RWPE2 (cell line): ENCODE results near the gene PCDHGA3.
"Not testable (repeated sequence)": the region's sequence is repeated elsewhere in the genome, so short reads cannot be mapped to it uniquely, and the experiment has no call there.

Experiments used
- ATAC-seq: fragments of 200-7000 bp; cut with Tn5 transposase; 3 replicates; pipeline ENCODE4 v1.9.1; 2021; ENCODE audit warnings: low read depth
- DNase-seq: peaks from one replicate; pipeline ENCODE4 v3.0.0-alpha.2; 2020; ENCODE audit warnings: low spot score
- H3K27ac ChIP-seq: fragments of 450-650 bp; 2 replicates; pipeline ENCODE4 v1.5.1; 2017; ENCODE audit warnings: mild to moderate bottlenecking; ENCODE audit not compliant: poor library complexity, severe bottlenecking
- H3K27me3 ChIP-seq: fragments of 250-450 bp; sonication (Bioruptor Pico); 2 replicates; pipeline ENCODE4 v1.5.1; 2021; ENCODE audit warnings: mild to moderate bottlenecking, moderate library complexity; ENCODE audit not compliant: insufficient read depth, poor library complexity, severe bottlenecking
- H3K36me3 ChIP-seq: fragments of 250-450 bp; sonication (Bioruptor Pico); 2 replicates; pipeline ENCODE4 v1.5.1; 2020; ENCODE audit warnings: low read depth, mild to moderate bottlenecking, moderate library complexity
- H3K4me1 ChIP-seq: fragments of 250-450 bp; sonication (Bioruptor Pico); 2 replicates; pipeline ENCODE4 v1.5.1; 2021; ENCODE audit warnings: mild to moderate bottlenecking, moderate library complexity; ENCODE audit not compliant: insufficient read depth, poor library complexity, severe bottlenecking
- H3K4me3 ChIP-seq: fragments of 250-450 bp; sonication (Bioruptor Pico); 2 replicates; pipeline ENCODE4 v1.5.1; 2021; ENCODE audit warnings: mild to moderate bottlenecking, moderate library complexity; ENCODE audit not compliant: severe bottlenecking
- H3K9me3 ChIP-seq: fragments of 250-450 bp; sonication (Bioruptor Pico); 2 replicates; pipeline ENCODE4 v1.5.1; 2021; ENCODE audit warnings: mild to moderate bottlenecking, moderate library complexity; ENCODE audit not compliant: severe bottlenecking
- CTCF ChIP-seq: fragments of 450-650 bp; IDR thresholded peaks from one replicate; pipeline ENCODE4 v1.5.1; 2017; ENCODE audit warnings: mild to moderate bottlenecking, moderate library complexity; ENCODE audit not compliant: poor library complexity, severe bottlenecking

Gene PCDHGA3

DNA sequence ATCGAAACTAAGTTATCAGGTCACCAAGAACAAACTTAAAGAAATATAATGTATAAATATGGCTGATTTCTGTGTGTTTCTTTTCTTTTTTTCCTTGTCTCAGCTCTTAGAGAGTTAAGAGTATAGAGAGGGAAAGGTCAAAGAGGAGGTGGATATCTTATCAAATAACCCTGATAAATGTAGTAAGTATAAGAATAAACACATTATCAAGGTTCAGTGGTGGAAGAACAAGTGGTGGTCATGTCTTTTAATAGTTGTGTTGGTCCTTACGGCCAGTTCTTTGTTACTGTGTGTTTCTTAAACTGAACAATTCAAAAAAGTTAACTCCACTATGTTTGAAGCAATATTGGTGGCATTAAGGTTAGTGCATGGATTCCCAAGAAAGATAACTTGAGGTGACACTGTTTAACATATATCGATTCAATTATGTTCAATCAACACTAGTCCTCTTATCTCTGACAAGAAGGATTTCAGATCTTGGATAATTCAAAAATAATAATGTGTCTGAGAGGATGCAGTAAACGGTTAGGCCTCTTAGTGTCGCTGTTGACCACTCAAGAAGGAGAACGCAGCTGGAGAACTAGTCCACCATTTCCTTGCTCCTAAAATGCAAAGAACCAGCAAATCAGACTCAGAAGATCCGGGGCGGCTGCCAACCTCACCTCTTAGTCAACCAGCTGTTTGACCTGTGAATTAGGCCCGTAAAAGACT lies at the start of gene PCDHGA3:
PCDHGA3 (plus strand) TSS at position 588 of the 711 bp plus-strand sequence. CDS start 205 bp downstream, outside the sequence.
- no peaks in the 10 kb centered on the region for H3K36me3 ChIP-seq
- TF ChIP-seq CTCF = peak; percentile 49
- peaks cover 80% of the 10 kb centered on the region for H3K27me3 ChIP-seq
- H3K9me3 ChIP-seq = peaks cover 7% of the 10 kb centered on the region
- ATAC-seq = no peak
- no peaks in the 10 kb centered on the region for H3K4me1 ChIP-seq
- peak within 1 kb of the TSS; percentile 5 for H3K4me3 ChIP-seq
- no peak within 1 kb of the TSS for H3K27ac ChIP-seq
- no peak for DNase-seq

- DNase-seq (no peak), ATAC-seq (no peak)
- H3K36me3 ChIP-seq = no peaks in the 10 kb centered on the region
- no peak overlapping the region for H3K27ac ChIP-seq
- peaks cover 8% of the 10 kb centered on the region for H3K9me3 ChIP-seq
- TF ChIP-seq CTCF = no peak
- H3K27me3 ChIP-seq = no peaks in the 10 kb centered on the region
- no peaks in the 10 kb centered on the region for H3K4me1 ChIP-seq
- no peak overlapping the region for H3K4me3 ChIP-seq
Measured at GRCh38 chr5:141298376-141298775, 45.3 kb upstream of the PCDHGA3 start.

DNA sequence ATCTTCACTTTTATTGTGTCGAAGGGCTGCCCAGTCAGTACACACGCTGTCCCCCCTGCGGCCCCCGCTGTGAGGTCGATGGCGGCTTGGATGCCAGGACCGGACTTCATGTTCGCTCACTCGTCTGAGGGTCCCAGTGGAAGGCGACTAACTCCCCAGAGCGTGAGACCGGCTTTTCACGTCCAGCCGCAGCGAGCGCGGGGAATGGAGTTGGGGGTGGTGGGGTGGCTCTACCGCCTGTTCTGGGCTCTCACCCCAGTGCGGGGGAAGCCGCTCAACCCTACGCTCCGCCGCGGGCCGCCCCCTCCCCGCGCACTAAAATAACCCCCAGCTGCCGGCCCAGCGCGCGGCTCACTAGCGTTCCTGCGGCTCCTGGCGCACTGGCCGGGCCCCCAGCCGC lies 39.9 kb upstream of the PCDHGA3 start, which contains the start of gene SLC25A2:
SLC25A2 (minus strand) TSS at position 294 of the 400 bp plus-strand sequence; CDS start at position 110, 184 bp downstream.
- Histone ChIP-seq H3K27me3 (no peaks in the 10 kb centered on the region), H3K4me1 (no peaks in the 10 kb centered on the region), H3K27ac (no peak within 1 kb of the TSS), H3K4me3 (no peak within 1 kb of the TSS), H3K9me3 (peaks cover 11% of the 10 kb centered on the region), H3K36me3 (no peaks in the 10 kb centered on the region)
- DNase-seq (no peak), ATAC-seq (no peak)
- TF ChIP-seq CTCF = no peak

DNA sequence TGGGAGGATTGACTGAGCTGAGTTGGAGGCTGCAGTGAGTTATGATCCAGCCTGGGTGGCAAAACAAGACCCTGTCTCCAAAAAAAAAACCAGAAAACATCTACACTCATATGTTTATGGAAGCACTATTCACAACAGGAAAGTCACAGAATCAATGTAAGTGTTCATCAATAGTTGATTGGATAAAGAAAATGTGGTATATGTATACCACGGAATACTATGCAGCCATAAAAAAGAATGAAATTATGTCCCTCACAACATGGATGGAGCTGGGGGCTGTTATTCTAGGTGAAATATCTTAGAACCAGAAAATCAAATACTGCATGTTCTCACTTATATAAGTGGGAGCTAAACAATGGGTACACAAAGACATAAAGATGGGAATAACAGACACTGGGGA lies 37.0 kb upstream of the PCDHGA3 start:
- H3K4me1 ChIP-seq = no peaks in the 10 kb centered on the region
- no peak for ATAC-seq
- no peaks in the 10 kb centered on the region for H3K27me3 ChIP-seq
- no peak overlapping the region for H3K27ac ChIP-seq
- H3K4me3 ChIP-seq = no peak overlapping the region
- no peak for TF ChIP-seq CTCF
- no peak for DNase-seq
- no peaks in the 10 kb centered on the region for H3K36me3 ChIP-seq
- peaks cover 11% of the 10 kb centered on the region for H3K9me3 ChIP-seq

DNA sequence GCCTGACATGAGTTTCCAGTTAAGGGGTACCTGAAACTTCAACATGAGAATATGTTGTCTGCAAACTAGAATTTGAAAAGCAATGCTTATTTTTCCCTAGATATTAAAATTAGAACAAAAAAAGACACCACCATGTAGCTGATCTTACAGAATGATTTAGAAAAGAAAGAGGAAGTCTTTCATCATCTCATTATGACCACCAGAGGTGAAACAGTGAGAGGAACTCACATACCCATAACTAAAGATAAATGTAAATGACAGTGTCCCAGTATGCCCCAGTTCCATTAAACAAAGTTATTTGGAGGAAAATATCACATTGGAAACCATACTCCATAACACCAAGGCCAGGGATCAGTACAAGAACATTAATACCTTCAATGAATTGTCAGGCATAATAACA lies 29.9 kb upstream of the PCDHGA3 start:
- H3K9me3 ChIP-seq = peaks cover 22% of the 10 kb centered on the region
- no peak for ATAC-seq
- no peak overlapping the region for H3K4me3 ChIP-seq
- H3K27ac ChIP-seq = no peak overlapping the region
- H3K36me3 ChIP-seq = peaks cover 10% of the 10 kb centered on the region
- DNase-seq = no peak
- no peak for TF ChIP-seq CTCF
- no peaks in the 10 kb centered on the region for H3K4me1 ChIP-seq
- no peaks in the 10 kb centered on the region for H3K27me3 ChIP-seq

DNA sequence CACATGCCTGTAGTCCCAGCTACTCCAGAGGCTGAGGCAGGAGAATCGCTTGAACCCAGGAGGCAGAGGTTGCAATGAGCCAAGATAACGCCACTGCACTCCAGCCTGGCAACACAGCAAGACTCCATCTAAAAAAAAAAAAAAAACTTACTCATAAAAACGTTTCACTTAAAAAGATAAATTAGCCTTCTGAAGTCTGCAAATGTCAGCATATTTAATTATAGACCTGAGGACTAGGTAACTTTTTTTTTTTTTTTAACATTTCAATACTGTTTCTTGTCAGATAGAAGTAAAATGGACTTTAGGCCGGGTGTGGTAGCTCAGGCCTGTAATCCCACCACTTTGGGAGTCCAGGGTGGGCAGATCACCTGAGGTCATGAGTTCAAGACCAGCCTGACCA lies 26.7 kb upstream of the PCDHGA3 start:
- Histone ChIP-seq H3K9me3 (peaks cover 36% of the 10 kb centered on the region), H3K36me3 (peaks cover 24% of the 10 kb centered on the region)
- not testable (repeated sequence) for H3K27ac ChIP-seq, DNase-seq, H3K27me3 ChIP-seq, H3K4me1 ChIP-seq, ATAC-seq, H3K4me3 ChIP-seq
